Stimulated activated CD8-positive, alpha-beta memory T cell treated with anti-CD3 and anti-CD28 coated beads, Interleukin-7, amount 100 ng/mL, for 1 hour (primary cell): ENCODE data around the gene MEGF6.

Experiments
- DNase-seq, 2 donors: peaks; one replicate each; pipeline ENCODE4 v3.0.0-alpha.2; 2020; ENCODE audit warnings: low read depth in 2 of 2

Gene MEGF6

DNA sequence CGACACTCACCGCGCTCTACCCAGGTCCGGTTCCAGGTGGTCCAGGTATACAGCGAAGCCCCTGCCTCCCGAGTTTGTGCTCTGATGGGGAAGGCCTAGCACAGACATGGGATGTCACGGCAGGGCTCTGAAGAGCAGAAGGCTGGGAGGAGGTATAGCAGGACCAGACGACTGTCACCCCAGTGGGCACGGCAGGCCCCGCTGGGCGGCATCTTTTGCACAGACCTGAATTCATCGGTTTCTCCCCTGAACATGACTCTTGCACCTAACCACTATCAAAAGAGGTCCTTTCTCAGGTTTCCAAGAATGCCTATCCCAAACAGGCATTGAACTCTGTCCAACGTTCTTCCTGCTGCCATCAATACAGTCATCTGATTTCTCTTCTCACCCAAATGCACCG lies 126.3 kb downstream of the MEGF6 start:
- DNase-seq: no peak

DNA sequence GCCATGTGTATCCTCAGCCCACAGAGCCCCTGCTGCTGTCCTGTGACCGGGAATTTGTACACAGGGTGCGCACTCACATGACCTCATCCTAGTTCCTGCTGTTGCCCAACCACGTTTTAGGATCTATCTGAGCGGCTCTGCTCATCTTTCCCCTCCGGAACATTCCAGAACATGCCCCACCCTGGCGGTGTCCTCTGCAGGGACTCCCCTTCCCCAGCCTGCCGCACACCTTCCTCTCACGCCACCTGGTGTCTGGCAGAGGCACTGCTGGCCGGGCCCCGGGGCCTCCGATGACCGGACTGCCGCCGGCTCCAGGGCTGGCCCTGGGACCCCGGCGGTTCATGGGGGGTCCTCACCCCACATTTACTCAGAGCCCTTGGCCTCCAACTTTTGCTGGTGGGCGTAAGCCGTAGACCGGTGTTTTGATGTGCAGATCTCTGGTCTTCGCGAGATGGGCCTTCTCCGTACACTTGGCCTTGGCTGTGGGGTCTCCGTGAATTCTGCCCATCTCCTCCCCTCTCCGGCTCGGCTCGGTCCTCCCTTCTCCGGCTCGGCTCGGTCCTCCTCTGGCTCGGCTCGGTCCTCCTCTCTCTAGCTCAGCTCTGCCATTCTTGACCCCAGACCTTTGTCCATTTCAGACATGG lies 127.4 kb downstream of the MEGF6 start:
- DNase-seq: peak in 1 of 2 donors; percentile 19

DNA sequence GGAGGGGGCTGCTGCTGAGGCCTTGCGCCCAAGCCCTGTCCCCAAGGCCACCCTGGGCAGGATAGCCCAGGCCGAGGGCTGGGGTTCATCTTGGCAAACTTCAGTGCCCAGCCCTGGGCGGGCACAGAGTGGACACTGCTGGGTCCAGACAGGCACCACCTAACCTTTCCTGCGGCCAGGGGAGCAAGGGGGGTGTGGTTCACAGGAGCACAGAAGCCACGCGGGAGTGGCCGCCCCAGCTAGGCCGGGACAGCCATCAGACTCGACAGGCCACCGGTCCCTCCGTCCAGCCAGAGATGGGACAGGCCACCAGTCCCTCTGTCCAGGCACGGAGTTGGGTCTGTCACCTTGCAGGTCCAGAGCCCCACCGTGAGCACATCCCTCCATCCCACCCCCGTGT lies 127.9 kb downstream of the MEGF6 start:
- no peak for DNase-seq

DNA sequence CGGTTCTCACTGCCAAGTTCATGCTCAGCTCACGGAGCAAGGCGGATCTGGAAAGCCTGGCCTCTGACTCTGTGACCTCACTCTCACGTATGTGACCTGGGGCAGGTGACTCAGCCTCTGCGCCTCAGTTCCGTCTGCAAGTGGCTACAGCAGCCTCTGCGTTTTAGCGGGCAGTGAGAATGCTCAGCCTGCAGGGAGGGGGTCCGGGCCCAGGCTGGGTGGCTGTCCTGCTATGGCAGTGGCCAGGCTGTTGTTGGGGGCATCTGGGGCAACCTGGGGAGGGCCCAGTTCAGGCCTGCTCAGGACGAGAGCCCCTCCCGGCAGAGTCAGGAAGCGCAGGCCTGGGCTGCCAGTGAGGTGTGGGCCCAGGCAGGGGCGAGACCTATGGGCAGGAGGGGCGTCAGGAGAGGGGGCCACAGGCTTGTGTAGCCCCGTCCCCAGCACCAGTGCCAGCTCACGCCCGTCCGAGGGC lies 128.9 kb downstream of the MEGF6 start:
- DNase-seq: no peak

DNA sequence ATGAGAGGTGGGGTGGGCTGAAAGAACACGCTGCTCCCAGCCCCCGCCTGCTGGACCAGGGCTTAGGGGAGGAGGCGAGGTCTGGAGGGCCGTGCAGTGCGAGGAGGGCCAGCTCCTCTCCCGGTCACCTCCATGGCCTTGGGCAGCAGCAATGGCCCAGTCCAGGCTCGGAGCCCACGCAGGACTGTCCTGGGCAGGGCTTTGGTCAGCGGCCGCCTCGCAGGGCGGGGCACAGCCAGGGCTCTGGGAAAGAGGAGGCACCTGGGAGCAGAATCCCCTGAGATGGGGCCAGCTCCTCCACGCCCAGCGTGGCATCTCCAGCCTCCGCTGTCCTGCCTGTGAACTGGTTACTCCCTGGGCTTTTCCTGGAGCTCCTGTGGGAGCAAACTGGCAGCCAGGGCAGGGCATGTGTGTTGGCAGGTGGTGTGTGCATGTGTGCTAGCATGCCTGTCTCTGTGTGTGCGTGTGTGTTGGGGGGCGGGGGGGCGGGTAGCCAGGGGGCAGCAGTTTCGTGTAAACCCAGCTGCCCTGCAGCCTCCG lies 129.4 kb downstream of the MEGF6 start:
- no peak for DNase-seq

DNA sequence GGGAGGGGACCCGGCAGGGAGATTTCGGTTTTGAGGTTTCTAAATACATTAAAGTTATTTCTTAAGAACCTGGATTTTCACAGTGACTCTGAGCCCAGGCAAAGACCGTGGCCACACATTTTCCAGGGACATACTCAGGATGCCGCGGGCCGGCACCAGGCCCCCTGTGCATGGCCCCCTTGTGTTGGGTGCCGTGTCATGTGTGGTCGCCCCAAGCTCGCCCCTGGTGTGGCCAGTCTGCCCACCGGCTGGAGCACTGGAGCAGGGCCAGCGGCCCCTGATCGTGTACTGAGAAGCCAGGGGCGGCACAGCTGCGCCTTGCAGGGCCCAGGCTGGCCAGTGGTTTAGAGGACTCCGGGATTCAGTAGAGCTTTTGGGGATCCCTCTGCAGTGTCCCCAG lies 130.3 kb downstream of the MEGF6 start:
- no peak for DNase-seq

DNA sequence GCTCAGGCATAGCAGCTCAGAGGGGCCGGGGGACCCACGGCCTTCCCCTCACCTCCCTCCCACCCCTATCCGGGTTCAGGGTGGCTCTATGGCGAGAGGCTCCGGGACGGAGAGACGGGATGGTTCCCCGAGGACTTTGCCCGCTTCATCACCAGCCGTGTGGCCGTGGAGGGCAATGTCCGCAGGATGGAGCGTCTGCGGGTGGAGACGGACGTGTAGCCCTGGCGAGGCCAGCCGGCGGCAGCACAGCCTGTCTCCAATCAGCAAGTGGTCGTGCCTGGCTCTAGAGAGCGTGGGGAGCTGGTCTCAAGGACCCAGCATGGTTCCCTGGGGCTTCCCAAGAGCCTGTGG lies 131.0 kb downstream of the MEGF6 start:
- no peak for DNase-seq

DNA sequence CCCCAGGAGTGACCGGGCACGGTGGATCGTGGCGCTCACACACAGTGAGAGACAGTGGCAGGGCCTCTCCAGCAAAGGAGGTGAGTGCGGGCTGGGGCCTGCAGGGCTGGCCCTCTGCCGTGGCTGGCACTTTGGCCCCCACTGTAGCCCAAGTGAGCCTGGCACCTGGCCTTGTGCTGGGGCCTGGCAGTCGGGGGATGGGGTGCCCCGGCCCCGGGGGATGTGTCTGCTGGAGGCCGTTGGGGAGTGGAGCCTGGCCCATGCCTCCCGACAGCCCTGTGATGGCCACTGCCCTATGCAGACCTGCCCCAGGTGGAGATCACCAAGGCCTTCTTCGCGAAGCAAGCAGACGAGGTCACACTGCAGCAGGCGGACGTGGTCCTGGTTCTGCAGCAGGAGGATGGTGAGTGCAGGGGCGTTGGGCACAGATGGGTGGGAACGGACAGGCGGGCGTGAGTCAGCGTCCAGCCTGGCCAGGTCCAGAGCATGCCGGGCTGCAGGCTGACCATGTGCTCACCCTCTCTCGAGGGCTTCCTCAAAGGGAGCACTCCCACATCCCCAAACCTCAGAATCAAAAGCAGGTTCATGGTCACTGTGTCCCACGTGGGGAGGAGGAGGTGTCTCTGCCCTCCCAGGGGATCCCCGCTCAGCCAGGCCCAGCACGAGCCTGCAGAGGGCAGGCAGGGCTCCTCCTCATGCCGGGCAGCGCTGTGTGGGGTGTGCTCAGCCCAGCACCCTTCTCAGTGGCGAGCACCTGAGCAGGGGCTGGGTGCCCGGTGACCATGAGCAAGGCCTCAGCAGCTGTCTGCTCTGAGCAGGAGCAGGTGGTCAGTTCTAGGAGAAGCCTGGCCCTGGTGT lies 131.6 kb downstream of the MEGF6 start:
- DNase-seq: no peak

DNA sequence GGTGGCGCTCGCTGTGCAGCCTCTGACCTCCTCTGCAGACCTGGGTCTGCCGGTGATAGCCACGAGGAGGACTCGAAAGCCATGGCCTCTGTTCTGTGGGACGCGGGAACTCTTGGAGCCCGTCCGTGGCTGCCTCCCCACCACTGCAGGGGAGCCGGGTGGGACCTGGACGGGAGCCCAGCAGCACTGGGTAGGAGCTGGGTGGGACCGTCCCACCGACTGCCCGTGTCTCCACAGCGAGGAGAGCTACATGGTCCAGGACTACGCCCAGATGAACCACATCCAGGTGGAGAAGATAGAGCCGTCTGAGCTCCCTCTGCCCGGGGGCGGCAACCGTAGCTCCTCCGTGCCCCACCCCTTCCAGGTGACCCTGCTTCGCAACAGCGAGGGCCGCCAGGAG lies 133.1 kb downstream of the MEGF6 start:
- DNase-seq: no peak

DNA sequence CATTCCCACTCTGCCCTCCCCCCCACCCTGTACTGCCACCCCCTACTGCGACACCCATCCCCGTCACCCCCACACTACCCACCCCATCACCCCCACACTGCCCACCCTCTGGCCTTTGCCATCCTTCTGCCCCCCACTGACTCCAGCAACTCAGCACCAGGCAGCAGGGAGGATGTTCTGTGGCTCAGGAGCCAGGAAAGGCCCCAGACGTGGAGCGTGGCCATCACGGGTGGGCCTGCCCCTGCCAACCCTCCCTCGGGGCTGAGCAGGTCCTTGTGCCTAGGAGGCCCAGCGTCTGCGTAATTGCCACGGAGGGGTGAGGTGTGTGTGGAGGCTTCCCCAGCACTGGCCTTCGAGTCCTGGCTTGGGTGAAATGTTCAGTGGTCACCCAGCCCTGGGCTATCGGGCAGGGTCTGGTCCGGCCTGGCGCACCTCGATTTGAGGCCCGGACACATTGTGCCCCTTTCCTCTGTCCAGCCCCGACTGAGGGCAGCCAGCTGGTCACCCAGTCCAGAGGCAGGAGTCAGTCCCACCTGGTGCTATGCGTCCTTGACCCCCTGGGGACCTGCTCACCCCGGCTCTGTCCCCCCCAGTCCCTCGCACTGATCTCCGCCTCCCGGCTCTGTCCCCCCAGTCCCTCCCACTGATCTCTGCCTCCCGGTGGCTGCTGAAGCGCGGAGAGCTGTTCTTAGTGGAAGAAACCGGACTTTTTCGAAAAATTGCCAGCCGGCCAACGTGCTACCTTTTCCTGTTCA lies 133.9 kb downstream of the MEGF6 start:
- DNase-seq: no peak

DNA sequence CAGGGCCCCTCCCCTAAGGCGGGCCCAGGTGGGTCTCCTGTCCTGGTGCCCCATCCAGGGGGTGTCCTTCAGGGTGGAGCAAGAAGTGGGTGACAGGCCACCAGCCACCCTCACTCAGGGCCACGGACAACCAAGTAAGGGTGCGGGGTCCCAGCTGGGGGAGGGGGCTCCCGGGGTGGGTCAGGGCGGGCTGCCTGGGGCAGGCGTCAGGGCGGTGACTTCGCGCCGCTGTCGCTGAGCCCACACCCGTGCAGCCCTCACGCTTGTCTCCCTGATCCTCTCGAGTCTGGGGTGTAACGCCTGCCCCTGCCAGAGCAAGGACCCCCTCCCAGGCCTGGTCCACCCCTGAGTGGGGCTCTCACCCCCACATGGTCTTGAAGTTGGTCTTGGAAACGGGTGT lies 134.6 kb downstream of the MEGF6 start:
- no peak for DNase-seq

DNA sequence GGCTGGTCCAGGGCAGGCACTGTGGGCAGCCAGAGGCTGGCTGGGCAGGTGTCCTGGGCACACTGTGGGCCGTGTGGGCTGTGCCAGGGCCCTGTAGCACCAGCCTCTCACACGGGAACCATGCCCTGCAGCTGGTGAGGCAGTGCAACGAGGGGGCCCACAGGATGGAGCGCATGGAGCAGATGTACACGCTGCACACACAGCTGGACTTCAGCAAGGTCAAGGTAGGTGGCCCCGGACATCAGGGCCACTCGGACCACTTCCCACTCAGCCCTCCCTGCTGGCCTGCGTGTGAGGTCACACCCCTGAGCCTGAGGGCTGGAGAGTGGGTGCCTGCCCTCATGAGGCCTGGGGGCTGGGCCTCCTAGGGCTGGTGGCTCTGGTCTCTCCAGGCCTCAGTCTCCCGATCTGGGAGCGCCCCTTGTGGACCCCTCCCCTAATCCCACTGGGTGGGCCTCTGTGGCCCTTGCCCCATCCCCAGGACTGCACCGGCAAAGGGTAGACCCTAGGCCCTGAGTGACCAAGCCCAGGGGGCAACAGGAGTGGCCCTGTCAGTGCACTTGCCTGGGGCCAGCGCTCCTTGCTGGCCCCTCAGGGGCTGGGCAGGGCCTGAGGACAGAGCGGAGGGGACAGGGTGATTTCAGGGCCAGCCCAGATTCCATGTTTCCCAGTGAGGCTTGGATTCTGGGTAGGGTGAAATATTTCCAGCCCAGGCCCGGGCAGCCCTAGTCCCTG lies 135.3 kb downstream of the MEGF6 start:
- no peak for DNase-seq

DNA sequence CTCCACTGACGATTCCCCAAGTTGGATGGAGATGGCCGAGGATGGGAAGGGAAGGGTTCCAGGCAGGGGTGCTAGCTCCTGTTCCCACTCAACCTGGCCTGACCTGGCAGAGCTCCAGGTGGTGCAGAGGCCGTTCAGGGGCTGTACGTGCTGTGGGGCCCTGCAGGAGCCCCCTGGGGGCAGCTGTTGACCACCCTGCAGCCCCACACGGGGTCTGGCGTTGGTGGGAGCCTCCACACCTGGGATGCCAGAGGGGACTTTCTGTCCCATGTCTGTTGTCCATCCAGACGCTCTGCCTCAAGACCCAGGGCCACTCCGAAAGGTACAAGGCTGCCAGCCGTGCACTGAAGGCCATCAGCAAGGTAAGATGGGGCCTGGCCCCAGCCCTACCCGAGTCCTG lies 136.9 kb downstream of the MEGF6 start:
- no peak for DNase-seq

DNA sequence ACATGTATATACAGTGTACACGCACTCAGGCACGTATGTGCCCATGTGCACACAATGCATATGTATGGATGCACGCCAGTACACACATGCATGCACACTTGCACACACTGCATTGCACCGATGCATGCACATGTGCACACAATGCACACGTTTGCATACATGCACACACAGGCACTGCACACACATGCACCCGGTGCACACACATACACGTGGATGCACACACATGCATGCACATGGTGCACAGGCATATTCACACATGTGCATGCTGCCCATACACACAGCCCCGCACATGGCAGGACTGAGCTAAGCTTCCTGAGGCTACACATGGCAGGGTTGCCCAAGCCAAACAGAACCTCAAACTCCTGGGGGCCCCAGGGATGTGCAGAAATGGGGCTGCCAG lies 137.3 kb downstream of the MEGF6 start:
- no peak for DNase-seq

DNA sequence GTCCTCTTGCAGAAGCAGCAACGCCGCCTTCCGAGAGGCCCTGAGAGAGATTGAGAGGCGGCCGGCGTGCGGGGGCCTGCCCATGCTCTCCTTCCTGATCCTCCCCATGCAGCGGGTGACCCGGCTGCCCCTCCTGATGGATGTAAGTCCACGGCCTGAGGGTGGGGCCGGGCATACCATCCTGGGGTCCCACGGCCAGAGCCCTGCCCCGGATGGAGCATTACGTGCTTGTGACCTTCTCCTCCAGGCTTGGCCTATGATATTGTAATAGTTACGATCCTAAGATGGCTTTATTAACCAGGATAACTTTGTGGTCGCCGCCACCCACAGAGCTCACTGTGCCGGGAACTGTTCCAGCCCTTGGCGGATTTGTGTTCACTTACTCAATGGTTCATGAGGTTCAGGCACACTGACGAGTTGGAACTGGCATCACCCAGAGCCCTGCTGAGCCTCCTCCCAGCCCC lies 137.9 kb downstream of the MEGF6 start:
- DNase-seq: no peak

DNA sequence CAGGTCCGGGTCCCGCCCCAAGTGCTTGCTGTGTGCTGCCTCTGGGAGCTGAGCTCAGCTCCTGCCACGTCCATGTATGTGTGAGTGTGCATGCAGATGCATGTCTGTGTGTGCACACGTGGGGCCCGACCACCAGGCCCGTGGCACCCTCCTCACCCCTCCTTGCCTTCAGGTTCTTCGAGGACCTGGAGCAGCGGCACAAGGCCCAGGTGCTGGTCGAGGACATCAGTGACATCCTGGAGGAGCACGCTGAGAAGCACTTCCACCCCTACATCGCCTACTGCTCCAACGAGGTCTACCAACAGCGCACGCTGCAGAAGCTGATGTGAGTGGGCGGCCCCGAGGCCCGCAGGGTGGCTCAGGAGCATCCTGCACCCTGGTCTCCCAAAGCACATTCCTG lies 138.4 kb downstream of the MEGF6 start:
- DNase-seq: no peak

DNA sequence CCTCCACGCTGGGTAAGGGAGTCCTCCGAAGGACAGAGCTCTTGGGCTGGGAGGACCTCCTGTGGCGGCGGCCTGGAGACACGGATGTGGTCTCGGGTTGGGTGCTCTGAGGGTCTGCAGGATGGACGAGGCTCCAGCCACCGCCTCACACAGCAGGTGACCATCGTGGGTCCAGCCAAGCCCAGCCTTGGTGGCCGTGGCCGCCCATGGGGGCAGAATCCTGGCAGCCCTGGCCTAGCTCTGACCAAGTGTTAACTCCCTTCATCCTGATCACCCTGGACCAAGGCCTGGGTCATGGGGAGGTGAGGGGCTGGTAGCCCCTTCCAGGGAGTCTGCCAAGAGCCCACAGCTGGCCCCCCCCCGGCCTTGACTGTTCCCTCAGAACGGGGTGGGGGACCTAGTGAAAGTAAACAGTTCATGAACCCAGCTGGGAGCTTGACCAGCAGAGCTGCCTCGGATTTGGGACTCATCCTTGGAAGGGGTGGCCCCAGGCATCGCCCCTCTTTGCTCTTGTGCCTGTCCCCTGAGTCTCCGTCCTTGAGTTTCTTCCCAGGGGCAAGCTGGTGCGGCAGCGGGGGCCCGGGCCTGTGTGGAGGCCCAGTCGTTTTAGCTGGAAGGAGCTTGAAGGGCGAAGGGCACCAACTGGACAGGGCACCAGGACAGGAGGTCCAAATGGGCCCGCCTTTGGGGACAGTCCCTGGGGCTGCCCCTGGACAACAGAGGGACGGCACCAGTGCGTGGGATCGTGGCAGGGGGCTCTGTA lies 139.0 kb downstream of the MEGF6 start:
- DNase-seq: no peak

DNA sequence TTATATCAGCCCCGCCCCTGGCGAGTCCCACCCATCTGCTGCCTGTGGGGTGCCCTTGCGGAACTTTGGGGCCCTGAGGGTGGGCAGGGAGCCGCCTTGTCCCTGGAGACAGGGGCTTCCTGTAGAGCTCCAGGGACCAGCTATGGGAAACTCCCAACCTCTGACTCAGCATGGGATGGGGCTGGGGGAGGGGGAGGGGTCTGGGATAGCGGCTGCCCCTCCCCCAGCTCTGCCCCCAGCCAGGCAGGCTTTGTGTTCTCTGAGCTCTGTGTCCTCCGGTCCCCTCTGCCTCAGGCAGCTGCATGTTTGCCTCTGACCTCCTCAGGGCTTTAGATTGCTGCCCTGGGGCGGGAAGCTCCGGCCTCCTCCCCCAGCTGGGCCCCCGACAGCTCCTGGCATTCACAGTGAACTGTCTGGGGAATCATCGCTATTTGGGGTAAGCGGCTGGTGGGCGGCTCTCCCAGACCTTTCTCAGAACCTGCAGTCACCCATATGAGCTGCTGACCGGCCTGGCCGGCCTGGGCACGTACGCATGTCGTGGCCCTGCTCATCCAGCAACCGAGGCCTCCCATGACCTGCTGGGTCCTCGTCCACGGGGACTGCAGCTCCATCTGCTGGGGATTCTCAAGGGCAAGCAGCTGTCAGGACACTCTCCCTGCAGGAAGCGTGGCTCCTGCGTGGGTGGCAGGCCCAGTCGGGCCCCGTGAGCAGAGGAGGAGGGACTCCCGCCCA lies 139.8 kb downstream of the MEGF6 start:
- no peak for DNase-seq

DNA sequence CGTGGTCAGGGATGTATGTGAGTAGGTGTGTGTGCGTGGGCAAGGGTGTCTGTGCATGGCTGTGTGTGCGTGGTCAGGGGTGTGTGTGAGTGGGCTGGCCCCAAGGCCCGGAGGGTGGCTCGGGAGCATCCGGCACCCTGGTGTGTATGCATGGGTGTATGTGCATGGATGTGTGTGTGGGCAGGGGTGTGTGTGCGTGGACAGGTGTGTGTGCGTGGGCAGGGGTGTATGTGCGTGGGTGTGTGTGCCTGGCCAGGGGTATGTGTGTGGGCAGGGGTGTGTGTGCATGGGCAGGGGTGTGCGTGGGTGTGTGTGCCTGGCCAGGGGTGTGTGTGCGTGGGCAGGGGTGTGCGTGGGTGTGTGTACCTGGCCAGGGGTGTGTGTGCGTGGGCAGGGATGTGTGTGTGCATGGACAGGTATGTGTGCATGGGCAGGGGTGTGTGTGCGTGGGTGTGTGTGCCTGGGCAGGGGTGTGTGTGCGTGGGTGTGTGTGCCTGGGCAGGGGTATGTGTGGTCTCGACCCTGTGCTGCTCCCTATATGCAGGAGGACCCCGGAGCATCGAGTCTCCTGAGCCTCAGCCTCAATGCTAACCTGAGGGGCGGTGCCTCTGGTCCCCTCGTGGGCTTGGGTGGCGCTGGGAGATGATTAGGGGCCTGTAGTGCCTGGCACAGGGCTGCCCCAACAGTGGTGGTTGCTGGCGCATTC lies 140.5 kb downstream of the MEGF6 start:
- no peak for DNase-seq
